NCI-H524 (cell line): ENCODE results near the gene OR1F1.
"Not testable (repeated sequence)": the region's sequence is repeated elsewhere in the genome, so short reads cannot be mapped to it uniquely, and the experiment has no call there.

Experiments used
- DNase-seq, 2 experiments: peaks; one replicate each; lab custom pipeline; 2025; lab: John Stamatoyannopoulos, UW

OR1F1 gene

DNA sequence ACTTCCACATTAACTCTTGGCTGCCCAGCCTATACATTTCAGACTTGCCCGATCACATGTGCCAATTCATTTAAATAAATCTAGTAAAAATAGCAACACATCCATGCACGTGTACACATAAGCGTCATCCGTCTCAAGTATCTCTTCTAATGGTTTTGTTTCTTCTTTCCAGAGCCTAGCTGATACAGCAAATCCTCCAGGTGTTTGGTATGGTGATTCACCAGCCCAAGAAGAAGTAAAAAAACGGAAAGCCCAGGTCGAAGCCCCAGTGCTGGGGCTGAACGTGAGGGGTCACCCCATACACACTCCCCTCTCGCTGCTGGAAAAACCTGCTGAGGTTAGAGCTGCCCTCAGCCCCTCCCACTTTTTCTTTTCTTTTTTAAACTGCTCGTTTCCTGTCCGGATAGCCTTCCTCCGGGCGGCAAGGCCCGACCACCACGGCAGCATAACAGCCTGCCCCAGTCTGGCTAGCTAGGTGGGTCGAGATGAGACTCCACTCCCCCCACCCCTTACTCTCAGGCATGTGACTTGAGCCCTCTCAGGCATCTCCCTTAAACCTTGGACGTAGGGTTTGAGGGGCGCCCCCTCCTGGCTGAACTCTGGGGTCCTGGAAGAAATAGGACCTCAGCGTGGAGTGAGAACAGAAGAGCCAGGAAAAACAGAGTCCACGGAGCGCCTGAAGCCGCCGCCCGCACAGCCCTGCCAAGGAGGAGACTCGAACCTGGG lies 13.9 kb upstream of the OR1F1 start:
- peak in 1 of 2 experiments; percentile 66 for DNase-seq

DNA sequence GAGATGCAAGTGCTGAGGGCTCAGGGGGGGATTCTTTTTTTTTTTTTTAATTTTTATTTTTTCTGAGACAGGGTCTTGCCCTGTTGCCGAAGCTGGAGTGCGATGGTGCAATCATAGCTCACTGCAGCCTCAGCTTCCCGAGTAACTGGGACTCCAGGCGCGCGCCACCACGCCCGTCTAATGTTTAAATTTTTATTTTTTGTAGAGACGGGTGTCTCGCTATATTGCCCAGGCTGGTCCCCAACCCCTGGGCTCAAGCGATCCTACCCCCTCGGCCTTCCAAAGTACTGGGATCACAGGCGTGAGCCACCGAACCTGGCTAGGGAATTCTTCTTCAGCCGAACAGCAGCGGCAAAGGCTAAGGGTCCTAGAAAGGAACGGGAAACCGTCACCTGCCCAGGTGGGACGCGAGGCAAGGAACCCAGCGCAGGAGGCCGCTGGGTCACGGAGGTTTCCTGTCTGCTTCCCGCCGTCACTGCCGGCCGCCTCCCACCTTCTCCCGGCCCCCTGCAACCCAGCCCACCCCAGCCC lies 13.3 kb upstream of the OR1F1 start:
- no peak for DNase-seq

DNA sequence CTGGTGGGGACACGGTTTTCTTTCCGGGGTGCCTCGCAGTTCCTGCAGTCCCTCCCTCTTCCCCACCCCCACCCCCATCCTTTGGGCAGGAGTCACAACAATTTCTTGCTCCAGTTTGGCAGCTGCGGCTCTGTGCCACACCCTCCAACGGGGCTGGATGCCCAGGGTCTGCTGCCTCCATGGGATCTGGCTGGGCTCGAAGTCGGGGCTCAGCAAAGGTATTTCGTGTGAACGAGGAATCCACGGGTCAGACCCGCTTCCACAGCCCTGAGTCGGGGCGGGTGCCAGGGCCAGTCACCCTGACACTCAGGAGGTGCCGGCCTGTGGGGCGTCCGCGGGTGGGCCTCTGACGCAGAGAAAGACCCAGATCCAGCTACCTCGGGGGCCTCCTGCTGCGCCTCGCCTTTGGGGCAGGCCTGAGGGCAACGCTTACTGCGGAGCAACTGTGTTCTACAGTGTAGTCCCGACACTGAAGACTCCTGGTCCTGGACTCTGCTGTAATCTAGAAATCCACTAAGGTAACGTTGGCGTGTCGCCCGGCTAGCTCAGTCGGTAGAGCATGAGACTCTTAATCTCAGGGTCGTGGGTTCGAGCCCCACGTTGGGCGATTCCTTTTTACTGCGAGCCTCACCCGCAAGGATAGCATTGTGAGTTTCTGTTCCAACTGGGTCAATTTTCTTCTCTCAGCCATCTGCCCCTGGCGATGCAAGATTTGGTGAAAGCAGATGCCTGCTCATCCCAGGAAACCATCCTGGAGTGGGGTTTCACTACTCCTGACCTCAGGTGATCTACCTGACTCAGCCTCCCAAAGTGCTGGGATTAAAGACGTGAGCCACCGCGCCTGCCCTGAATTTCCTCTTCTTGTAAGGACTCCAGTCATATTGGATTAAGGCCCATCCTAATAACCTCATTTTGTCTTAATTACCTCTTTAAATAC lies 12.6 kb upstream of the OR1F1 start:
- peak; percentile 59 to 80 for DNase-seq

DNA sequence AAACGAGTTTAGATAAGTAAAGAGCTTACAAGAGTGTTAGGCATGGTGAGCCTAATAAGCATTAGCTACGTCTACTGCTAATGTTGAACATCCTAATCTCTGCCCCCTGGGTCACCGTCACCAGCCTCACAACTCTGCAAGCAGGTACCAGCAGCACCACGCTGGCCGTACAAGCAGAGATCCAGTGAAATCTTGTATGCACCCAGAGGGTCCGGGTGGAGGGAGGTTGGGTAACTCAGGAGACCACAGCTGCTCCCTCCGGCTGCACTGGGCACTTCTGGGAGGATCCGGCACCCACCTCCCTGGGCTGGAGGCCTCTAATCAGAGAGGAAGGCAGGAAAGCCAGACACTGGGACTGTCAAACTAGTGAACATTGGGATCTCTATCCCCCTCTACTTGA lies 8.4 kb upstream of the OR1F1 start:
- DNase-seq = no peak

DNA sequence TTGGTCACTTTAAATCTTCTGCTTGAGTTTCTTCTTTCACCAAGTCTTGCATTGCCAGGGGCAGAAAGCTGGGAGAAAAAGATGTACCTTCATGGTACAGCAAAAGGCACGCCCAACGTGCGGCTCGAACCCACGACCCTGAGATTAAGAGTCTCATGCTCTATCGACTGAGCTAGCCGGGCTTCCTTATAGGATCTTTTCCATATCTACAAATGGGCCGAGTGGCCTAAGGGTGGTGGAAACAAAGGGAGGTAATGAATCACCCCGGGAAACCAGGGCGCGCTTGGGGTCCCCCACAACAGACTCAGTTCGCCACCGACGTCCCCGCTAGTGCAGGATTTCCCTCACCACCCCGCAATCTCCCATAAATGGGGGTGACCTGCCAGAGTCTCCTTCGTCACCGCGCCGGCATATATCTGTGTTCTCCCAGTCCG lies 7.5 kb upstream of the OR1F1 start:
- no peak for DNase-seq

DNA sequence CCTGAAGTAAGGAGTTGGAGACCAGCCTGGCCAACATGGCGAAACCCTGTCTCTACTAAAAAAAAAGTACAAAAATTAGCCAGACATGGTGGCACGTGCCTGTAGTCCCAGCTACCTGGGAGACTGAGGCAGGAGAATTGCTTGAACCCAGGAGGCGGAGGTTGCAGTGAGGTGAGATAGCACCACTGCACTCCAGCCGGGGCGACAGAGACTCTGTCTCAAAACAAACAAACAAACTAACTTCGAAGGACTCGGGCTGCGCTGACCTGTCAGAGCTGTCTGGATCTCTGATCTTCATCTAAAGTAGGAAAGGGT lies 5.8 kb upstream of the OR1F1 start:
- DNase-seq = not testable (repeated sequence)

DNA sequence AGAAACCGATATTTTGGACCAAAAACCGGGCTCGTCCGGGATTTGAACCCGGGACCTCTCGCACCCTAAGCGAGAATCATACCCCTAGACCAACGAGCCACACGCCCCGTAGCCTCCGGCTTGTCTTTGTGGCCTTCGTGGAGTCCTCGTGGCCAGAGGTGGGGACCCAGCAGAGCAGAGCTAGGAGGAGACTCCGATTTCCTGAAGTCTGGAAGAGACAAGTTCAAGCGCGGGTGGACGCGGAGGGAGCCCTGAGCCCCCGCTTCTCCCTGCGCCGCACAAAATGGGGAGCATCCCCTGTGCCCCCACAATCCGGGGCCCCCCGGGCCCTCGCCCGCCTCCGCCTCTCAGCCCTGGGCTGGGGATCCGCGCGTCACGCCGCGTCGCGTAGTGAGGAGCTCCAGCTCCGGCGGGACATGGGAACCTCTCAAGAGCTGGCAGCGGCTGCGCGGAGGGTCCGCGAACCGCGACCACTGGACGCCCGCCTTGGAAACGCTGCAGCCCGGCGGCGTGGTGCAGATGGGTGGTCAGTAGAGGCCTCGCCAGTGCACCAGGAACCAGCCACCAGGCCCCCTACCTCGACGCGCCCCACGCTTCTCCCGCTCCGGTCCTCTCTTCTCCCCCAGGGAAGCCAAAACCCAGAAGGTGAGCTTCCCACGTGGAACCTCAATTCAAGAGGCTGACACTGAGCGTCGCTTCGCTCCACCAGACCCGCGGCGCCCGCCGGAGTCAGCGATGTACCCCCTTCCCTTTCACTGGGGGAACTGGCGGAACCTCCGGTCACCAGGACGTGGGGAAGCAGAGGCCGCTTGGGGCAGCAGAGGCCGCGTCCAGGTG lies 5.2 kb upstream of the OR1F1 start:
- DNase-seq = peak; percentile 59 to 81

DNA sequence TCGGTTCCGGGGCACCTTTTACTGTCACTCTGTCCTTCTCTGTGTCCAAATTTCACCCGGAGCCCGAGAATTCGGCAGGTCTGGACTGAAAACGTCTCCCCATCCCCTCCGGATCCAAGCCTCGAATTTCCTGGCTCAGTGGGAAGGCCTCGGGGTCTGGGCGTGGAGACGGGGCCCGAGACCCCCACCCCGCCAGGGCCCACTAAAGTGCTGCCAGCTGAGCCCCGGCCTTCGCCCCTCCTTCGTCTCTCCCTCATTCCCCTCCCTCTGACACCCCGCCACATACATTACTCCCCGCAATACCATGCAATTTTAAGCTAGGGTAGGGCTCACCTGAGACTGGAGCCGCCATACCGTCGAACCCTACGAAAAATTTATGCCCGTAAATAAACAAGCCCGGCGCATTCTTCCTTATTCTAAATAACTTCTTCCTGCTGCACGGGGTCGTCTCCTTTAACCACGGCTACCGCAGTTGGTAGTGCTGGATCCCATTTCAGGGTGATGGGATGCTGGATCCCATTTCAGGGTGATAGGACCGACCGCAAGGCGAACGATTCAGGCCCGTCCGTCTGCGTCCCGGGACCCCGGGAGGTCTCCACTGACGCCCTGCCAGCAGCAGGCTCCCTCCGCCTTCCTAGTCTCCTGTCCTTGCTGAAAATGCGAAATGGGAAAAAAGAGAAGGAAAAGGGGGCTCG lies 4.4 kb upstream of the OR1F1 start:
- peak in 1 of 2 experiments; percentile 59 for DNase-seq

DNA sequence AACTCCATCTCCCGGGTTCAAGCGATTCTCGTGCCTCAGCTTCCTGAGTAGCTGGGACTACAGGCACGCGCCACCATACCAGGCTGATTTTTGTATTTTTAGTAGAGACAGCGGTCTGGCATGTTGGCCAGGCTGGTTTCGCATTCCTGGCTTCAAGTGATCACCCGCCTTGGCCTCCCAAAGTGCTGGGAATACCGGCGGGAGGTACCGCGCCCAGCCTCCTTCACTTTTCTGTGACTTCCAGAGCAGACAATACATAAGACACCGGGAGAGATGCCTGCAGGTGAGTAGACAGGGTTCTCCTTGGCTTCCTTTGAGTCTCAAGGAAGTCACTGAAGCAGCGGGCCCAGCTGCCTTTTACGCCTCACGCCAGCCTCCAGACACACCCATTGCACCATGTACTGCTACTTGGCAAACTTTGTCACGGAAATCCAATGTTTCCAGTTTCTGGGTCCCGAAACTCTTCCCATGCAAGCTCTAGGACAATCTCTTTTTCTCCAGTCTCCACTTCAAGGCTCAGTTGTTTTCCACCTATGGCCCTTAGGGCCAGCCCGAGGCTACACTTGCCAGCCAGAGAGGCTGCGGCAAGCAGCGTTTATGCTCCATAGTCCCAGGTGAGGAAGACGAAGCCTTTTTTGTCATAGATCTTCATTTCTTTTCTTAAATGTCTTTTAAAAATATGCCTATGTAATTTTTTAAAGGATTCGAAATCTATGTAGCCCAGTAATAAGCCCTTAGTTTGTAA lies 886 bp upstream of the OR1F1 start:
- no peak for DNase-seq

DNA sequence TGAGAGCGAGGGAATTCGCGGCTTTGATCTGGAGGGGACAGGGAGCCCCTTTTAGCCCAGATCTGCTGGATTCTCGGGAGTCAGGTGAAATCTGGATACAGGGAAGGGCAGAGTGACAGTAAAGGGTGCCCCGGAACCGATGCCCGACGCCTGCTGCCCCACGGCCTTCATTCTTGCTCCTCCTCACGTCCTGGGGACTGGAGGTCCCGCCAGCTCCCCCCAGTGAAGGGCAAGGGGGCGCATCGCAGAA lies 596 bp downstream of the OR1F1 start:
- peak in 1 of 2 experiments; percentile 60 for DNase-seq

DNA sequence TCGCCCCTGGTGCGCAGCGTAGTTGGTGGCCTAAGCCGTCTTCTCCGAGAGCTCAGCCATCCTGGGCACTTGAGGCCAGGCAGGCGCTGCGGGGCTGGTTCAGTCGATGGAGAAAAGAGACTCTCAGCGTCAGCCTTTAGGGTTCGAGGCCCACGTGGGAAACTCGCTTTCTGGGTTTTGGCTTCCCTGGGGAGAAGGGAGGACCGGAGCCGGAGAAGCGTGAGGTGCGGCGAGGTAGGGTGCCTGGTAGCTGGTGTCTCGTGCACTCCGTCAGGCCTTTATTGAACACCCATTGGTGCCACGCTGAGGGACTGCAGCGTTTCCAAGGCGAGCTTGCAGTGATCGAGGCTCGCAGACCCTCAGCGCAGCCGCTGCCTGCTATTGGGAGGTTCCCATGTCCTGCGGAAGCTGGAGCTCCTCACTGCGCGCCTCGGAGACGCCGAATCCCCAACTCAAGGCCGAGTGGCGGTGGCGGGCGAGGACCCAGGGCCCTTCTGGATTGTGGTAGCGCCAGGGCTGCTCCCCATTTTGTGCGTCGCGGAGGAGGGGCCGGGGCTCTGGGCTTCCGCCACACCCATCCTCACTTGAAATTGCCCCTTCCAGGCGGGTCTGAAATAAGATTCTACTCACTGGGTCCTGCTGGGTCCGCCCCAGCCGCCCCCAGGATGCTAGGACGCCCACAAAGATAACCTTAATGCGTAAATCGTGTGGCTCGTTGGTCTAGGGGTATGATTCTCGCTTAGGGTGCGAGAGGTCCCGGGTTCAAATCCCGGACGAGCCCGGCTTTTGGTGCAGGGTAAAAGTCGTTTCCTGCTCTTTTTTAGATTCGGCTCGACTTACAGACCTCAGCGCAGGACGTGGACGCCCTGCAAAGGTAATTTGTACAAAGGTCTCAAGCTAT lies 1.2 kb downstream of the OR1F1 start:
- peak; percentile 77 to 80 for DNase-seq

DNA sequence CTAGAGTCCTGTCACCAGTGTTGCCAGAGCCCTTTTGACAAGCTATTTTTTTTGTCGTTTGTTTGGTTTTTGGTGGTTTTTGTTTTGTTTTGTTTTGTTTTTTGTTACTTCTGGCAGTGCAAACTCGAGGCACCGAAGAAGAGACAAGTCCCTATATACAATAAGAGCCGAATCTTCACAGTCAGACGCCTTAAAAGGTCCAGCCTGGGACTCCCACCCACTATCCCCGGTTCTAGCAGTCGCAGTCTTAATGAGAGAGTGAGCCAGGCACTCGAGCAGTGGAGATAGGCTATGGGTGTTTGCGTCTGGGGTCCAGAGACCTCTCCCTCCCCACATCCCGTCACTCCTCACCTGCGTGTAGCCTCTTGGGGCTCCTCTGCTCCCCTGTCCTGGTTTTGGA lies 1.9 kb downstream of the OR1F1 start:
- no peak for DNase-seq

DNA sequence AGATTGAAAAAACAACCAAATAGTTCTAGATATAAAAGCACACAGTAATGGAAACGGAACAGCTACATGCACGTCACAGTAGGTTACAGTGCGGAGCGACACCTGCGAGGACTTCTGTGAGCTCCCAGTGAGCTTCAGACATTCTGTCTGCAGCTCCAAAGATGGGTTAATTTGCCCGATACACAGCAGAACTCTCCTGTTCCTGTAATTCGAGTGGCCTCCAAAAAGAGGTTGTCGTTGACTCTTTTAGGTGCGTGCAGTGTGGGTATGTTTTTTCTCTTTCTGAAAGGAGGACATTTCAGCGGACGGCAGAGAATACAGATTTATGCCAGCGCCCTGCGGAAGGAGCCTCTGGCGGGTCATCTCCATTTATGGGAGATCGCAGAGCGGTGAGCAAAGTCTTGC lies 2.9 kb downstream of the OR1F1 start:
- DNase-seq = no peak

DNA sequence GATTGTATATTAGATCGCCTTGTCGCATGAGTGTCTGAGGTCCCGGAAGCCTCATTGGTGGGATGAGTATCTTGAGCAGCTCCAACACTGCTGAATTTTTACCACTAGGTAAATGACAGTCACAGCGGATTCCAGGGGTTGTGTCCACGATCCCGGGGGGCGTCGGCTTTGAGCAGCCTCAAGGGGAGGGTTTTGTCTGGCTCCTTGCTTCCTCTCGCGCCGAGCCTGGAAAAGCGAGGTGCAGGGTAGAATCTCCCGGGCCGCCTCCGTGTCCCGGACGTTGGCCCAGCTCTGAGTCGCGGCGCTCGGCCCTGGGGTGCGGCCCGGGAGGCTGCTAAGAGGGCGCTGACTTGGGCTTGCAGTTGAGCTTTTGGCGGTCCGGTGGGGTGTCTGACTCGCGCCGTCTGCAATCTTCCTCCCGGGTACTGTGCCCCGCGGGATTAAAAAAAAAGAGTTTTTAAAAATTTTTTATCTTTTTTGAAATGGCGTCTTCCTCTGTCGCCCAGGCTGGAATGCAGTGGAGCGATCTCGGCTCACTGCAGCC lies 4.5 kb downstream of the OR1F1 start:
- no peak for DNase-seq

DNA sequence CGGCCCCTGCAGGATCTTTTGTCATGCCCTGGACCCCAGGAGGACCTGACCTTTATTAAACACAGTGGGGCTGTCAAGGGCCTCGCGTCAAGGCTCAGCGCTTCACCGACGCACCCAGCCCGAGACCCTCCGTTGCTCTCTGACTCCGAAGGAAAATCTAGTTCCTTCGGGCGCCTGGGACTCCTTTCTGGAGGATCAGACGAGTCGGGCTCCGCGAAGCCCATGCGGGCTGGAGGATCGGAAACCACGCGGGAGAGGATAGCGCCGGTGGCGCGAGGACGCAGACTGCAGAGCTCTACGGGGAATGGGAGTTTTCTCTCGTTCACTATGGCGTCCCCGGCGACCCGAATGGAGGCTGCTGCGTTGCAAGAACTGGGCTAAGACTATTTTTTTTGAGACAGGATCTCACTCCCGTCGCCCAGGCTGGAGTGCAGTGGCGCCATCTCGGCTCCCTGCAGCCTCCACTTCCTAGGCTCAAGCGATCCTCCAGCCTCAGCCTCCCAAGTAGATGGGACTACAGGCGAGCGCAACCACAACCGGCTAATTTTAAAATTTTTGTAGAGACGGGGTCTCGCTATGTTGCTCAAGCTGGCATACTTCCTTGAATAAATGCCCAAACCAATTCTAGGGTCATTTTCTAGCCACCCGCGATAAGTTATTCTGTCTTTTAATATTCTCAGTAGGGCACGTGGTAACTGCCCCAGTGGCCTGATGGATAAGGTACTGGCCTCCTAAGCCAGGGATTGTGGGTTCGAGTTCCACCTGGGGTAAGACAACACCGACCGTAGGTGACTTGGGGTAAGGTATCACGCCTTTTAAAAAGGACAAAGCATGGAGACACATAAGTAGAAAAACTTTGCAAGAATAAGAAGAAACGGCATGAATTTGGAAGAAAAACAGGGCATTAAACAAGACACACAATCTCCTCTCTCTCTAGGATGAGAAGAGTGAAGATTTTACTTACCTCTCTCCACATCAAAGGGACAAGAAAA lies 5.5 kb downstream of the OR1F1 start:
- DNase-seq = no peak

DNA sequence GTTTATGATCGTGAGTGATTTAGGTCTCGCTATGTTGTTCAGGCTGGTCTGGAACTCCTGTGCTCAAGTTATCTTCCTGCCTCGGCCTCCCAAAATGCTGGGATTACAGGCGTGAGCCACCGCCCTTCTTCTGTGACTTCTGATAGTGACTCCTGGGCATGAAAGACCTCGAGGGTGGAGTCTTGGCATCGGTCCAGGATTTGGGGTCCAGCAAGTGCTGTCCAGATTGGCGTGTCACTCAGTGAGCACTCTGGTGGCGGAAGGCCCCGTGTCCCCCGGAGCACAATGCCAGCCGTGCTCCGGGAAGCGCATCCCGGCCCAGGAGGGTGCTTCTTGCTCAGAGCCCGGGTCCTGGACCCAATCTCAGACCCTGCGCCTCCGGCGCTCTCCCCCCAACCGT lies 6.8 kb downstream of the OR1F1 start:
- DNase-seq = no peak

DNA sequence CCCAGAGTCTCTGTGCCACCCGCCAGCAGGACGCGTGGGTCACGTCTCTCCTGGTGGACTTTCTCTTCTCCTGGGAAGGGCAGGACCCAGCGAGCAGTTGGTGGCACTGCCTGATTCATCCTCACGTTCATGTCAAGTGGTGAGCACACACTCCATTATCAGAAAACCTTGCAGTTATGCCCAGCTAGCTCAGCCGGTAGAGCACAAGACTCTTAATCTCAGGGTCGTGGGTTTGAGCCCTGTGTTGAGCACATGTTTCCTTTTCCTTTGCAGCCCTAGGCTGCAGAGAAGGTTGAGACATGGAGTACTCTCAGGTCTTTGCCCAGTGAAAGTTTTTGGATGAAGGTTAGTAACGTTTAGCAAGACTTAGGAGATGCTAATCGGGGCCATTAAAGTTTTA lies 8.0 kb downstream of the OR1F1 start:
- DNase-seq = no peak

DNA sequence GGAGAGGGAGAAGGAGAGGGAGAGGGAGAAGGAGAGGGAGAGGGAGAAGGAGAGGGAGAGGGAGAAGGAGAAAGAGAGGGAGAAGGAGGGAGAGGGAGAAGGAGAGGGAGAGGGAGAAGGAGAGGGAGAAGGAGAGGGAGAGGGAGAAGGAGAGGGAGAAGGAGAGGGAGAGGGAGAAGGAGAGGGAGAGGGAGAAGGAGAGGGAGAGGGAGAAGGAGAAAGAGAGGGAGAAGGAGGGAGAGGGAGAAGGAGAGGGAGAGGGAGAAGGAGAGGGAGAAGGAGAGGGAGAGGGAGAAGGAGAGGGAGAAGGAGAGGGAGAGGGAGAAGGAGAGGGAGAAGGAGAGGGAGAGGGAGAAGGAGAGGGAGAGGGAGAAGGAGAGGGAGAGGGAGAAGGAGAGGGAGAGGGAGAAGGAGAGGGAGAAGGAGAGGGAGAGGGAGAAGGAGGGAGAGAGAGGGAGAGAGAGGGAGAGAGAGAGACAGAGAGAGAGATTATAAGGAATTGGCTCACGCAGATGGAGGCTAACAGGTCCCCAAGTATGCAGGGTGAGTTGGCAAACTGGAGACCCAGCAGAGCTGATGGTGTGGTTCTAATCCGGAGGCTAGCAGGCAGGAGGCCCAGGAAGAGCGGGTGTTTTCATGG lies 9.8 kb downstream of the OR1F1 start:
- DNase-seq = peak in 1 of 2 experiments; percentile 42
